GM19324 (cell line): Measurements from ENCODE around the gene PGA3.
"Not testable (repeated sequence)": the region's sequence is repeated elsewhere in the genome, so short reads cannot be mapped to it uniquely, and the experiment has no call there.

Experiments used
- ATAC-seq: cut with Tn5 transposase; IDR thresholded peaks from one replicate; pipeline ENCODE4 v1.9.1; 2021; ENCODE audit warnings: mild to moderate bottlenecking, moderate library complexity; ENCODE audit not compliant: unreplicated experiment, low FRiP score

PGA3 gene

DNA sequence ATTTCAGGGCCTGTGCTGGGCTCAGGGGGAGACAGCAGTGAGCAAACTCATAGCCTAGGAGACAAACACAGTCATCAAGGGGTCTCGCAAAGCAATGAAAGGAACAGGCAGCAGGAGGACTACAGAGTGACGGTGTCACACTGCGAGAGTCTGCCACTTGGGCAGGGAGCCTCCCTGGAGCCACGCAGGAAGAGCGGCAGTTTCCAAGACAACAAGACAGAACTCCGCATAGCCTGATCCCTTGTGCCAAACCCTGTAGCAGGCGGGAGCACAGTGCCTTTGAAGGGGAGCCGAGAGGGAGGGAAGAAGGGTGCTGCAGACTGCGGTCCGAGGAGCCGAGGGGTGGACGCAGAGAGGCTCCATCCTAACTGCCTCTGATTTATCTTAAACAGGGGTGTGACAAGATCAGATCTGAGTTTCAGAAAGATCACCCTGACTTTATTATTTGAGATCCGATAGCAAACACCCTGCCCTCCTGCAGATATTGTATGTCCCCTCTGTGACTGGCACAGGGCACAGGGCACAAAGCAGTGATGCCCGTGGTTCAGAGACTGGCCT, 1.3 kb downstream of the PGA3 start:
- not testable (repeated sequence) for ATAC-seq

- ATAC-seq, result not testable (repeated sequence)
These were observed 4.5 kb downstream of the PGA3 start for GRCh38 chr11:61207636-61208310.

GRCh38 chr11:61210629-61211028, 7.3 kb downstream of the PGA3 start:
- ATAC-seq, result not testable (repeated sequence)

GRCh38 chr11:61211327-61211952, 8.1 kb downstream of the PGA3 start:
- ATAC-seq, result not testable (repeated sequence)

DNA sequence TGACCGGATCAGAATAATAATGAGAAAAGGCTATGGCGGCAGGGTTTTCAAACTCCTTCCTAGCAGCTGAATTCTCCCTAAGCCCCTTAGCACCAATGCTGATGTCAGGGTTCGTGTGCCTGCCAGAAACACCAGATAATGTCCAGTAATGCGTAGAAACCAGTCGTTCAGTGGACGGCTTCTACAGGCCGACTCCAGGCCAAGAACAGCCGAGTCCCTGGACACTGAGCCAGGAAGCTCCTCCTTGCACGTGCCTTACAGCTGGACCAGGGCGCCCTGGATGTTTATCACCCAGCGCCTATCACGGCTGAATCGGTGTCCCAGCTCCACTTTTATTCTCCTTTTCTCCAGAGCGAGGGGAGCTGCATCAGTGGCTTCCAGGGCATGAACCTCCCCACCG, 8.9 kb downstream of the PGA3 start:
- ATAC-seq, result not testable (repeated sequence)

- not testable (repeated sequence) for ATAC-seq
These were observed 10.5 kb downstream of the PGA3 start for GRCh38 chr11:61213711-61214324.

DNA sequence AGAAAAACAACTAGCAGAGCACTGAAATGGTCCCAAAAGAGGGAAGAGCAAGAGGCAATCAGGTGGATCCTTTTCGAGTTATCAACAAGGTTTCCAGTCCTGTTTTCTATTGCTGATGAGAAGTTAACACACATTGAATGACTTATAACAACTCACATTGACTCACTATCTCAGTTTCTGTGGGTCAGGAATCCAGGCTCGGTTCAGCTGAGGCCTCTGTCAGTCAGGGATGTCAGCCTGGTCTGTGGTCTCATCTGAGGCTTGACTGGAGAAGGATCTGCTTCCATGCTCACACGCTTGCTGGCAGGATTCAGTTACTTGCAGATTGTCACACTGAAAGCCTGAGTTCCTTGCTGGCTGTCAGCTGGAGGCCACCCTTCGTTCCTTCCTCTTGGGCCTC, 15.0 kb downstream of the PGA3 start:
- not testable (repeated sequence) for ATAC-seq

DNA sequence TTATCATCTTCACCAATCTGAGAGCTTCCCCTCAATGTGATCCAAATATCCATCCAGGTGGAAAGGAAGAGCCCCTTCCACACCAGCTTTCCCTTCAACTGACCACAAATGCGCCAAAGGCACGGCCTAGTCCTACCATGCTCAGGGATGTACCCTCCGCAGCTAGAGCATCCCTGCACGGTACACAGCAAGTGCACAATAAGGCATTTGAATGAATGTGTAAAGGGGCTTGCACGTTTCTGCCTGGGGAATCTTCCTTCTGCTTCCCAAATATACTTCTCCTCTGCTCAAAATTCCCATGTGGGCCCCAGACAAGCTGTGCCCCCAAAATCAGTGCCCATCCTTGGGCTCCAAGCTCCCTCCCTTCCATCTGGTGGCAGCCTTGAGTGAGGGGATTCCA, 15.7 kb downstream of the PGA3 start:
- ATAC-seq, result not testable (repeated sequence)

- ATAC-seq, result not testable (repeated sequence)
These were observed 18.7 kb downstream of the PGA3 start, which contains the start of gene PGA4 for GRCh38 chr11:61222047-61222446. Gene PGA4, plus strand, starts transcription at chr11:61222347. Its CDS starts 54 bp downstream, at chr11:61222401.

DNA sequence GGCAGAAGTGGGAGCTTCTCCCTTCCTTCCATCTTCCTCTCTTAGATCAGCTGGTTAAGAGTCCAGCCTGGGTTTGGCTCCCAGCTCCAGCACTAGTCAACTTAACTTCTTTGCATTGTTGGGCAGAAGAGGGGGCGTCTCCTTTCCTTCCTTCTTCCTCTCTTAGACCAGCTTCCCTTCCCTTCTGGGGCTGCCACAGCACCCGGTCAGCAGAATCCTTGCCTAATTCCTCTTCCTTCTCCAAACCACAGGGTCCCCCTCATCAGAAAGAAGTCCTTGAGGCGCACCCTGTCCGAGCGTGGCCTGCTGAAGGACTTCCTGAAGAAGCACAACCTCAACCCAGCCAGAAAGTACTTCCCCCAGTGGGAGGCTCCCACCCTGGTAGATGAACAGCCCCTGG, 19.4 kb downstream of the PGA3 start:
- ATAC-seq, result not testable (repeated sequence)

DNA sequence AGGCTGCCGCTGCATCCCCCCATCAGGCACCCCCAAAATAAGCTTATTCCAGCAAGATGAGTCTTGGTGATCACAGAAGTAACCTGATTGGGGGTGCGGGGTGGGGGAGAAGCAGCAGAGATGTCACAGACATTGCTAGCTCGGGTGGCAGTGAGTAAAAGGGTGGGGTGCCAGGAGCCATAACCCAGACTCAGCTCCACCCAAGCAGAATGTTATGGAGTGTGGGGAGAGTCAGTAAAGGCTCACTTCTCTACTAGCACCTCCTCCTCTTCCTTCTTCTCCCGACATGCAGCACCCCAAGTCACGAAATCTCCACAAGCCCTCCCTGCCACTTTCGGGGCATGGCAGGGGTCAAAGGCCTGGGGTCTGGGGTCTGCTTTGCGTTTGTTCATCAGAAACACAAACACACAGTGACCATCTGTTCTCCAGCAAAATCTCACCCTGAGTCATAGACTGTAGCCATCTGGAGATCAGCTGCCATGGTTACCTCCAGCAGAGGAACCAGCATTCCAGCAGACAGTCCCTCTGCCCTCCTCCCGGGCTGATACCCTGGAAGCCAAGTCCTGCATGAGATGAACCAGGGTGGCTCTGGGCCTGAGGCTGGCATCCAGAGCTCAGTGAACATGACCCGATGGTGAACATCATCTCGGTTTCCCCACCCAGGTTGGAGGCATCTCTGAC, 23.3 kb downstream of the PGA3 start:
- not testable (repeated sequence) for ATAC-seq

- not testable (repeated sequence) for ATAC-seq
These were observed 26.1 kb downstream of the PGA3 start for GRCh38 chr11:61229458-61229857.

GRCh38 chr11:61231033-61231432, 27.7 kb downstream of the PGA3 start:
- not testable (repeated sequence) for ATAC-seq

DNA sequence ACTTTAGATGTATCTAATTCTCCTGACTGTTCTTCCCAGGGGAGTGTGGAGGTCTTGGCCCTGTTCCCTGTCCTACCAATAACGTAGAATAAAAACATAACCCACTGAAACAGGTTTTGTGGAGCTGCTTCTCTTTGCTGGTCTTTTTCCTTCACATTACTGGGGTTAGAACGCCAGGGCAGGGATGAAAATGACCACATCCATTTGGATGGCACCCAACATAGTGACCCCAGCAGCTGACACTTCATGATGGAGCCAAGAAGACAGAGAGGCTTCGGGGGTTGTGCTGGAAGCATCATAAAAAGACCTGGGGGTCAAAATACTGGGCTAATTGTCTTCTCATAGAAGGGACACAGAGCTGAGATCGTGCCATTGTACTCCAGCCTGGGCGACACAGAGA, 28.3 kb downstream of the PGA3 start:
- not testable (repeated sequence) for ATAC-seq

- not testable (repeated sequence) for ATAC-seq
These were observed 29.3 kb downstream of the PGA3 start for GRCh38 chr11:61232548-61233145.

DNA sequence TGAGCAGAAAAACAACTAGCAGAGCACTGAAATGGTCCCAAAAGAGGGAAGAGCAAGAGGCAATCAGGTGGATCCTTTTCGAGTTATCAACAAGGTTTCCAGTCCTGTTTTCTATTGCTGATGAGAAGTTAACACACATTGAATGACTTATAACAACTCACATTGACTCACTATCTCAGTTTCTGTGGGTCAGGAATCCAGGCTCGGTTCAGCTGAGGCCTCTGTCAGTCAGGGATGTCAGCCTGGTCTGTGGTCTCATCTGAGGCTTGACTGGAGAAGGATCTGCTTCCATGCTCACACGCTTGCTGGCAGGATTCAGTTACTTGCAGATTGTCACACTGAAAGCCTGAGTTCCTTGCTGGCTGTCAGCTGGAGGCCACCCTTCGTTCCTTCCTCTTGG, 33.8 kb downstream of the PGA3 start:
- ATAC-seq, result not testable (repeated sequence)

GRCh38 chr11:61240288-61240687, 37.0 kb downstream of the PGA3 start:
- not testable (repeated sequence) for ATAC-seq

DNA sequence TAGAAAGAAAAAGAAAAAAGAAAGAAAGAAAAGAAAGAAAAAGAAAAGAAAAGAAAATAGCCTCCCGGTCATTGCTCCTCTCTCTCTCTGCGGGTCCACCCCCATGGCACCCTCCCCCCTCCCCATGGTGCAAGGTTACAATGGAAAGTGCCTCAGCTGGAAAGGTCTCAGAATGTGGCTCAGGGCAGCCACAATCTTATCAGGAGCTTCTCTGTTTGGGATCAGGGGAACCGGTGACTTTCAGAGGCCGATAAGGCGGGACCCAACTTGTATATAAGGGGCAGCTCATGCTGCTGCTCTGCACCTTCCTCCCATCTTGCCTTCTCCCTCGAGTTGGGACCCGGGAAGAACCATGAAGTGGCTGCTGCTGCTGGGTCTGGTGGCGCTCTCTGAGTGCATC, 37.6 kb downstream of the PGA3 start, which contains the start of gene PGA5:
Gene PGA5, plus strand, starts transcription at position 301 of the 400 bp plus-strand sequence. Its CDS starts 52 bp downstream, at position 353.
- ATAC-seq, result not testable (repeated sequence)

DNA sequence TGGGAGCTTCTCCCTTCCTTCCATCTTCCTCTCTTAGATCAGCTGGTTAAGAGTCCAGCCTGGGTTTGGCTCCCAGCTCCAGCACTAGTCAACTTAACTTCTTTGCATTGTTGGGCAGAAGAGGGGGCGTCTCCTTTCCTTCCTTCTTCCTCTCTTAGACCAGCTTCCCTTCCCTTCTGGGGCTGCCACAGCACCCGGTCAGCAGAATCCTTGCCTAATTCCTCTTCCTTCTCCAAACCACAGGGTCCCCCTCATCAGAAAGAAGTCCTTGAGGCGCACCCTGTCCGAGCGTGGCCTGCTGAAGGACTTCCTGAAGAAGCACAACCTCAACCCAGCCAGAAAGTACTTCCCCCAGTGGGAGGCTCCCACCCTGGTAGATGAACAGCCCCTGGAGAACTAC, 38.2 kb downstream of the PGA3 start:
- ATAC-seq, result not testable (repeated sequence)
